Sigmoid colon (tissue), 7 donors: ENCODE data around the gene PLEKHG3. TPM values are rescaled to one million over a fixed set of nuclear protein-coding genes. Genes with fewer than 3 reads are reported as not detected.

Experiments used
- DNase-seq: peaks from one replicate; pipeline ENCODE4 v3.0.0-alpha.2; 2019
- H3K27ac ChIP-seq, 4 donors: fragments of 200-600 bp; sonication (generic); one replicate each; pipeline ENCODE4 v1.5.1; 2016 to 2019; ENCODE audit warnings: mild to moderate bottlenecking in 1 of 4
- H3K27me3 ChIP-seq, 3 donors: fragments of 200-600 bp; sonication (generic); one replicate each; pipeline ENCODE4 v1.5.1; 2019; ENCODE audit warnings: mild to moderate bottlenecking in 1 of 3
- H3K36me3 ChIP-seq, 4 donors: fragments of 200-600 bp; sonication (generic); one replicate each; pipeline ENCODE4 v1.5.1; 2016 to 2019
- H3K4me1 ChIP-seq, 4 donors: fragments of 200-600 bp; sonication (generic); one replicate each; pipeline ENCODE4 v1.5.1; 2017 to 2019
- H3K4me3 ChIP-seq, 4 donors: fragments of 200-600 bp; sonication (generic); one replicate each; pipeline ENCODE4 v1.5.1; 2017 to 2019; ENCODE audit warnings: mild to moderate bottlenecking in 2 of 4, moderate library complexity in 1 of 4
- H3K9me3 ChIP-seq, 4 donors: fragments of 200-600 bp in 3 of 4; sonication (generic) in 3 of 4; one replicate each; pipeline versions ENCODE4 v1.5.1 to v1.6.1; 2013 to 2019
- CTCF ChIP-seq, 4 experiments: fragments of 450-650 bp in 3 of 4; fragments of 200-600 bp in 1 of 4; IDR thresholded peaks; one replicate each; pipeline ENCODE4 v1.5.1; 2016 to 2019; ENCODE audit warnings: antibody characterized with exemption in 4 of 4, mild to moderate bottlenecking in 3 of 4, moderate library complexity in 2 of 4
- EP300 ChIP-seq, 4 donors: sonication (generic); formaldehyde crosslinking; IDR thresholded peaks; one replicate each; pipeline ENCODE4 v1.6.1; 2017; ENCODE audit warnings: antibody characterized with exemption in 4 of 4
- POLR2A ChIP-seq, 2 donors: fragments of 450-650 bp; IDR thresholded peaks; one replicate each; pipeline ENCODE4 v1.6.1; 2016; ENCODE audit warnings: antibody characterized with exemption in 2 of 2, mild to moderate bottlenecking in 2 of 2, moderate library complexity in 2 of 2
- POLR2AphosphoS5 ChIP-seq, 4 donors: sonication (generic); formaldehyde crosslinking; IDR thresholded peaks; one replicate each; pipeline ENCODE4 v1.6.1; 2017; ENCODE audit warnings: antibody characterized with exemption in 4 of 4
- WGBS, 2 donors: extraction: QIAGEN DNeasy Blood & Tissue Kit; methylation state at CpG; one replicate each; pipeline ENCODE4 v1.1.7; 2013; 5-methylcytosine and 5-hydroxymethylcytosine counted together
- intact Hi-C: fragments of 100-400 bp; cut with DNase I; formaldehyde crosslinking; loops from one replicate; pipeline ENCODE4 v1.15.1; 2023
- polyA plus RNA-seq, 3 donors: library from polyadenylated mRNA; stranded (reverse); fragments of 200-250 nt; gene quantifications; one replicate each; pipeline ENCODE4 v1.2.3, GENCODE V29; 2013
- total RNA-seq, 4 donors: library from RNA; depleted of rRNA; stranded (reverse); fragments of >200 nt; gene quantifications; one replicate each; pipeline ENCODE4 v1.1.0, GENCODE V29; 2016
- donor health status: healthy with polysubstance abuse.
- donor health status: Bipolar disorder and iron deficiency.
- donor health status: healthy.

The PLEKHG3 gene
- total and polyA plus RNA-seq, 7 donors, result 16.9 to 67.9 (median 34.4) TPM

GRCh38 chr14:64659366-64659765 lies 44.9 kb upstream of the PLEKHG3 start:
- 88% methylated on average over 5 of the region's 5 CpGs for WGBS, 2 donors
- no peaks in the 10 kb centered on the region for H3K27me3 ChIP-seq
- no peak overlapping the region for H3K4me3 ChIP-seq
- no peak for TF ChIP-seq CTCF (IDR thresholded peaks at IDR 0.05)
- no peak for TF ChIP-seq POLR2AphosphoS5 (IDR thresholded peaks at IDR 0.05)
- no peak for TF ChIP-seq POLR2A (IDR thresholded peaks at IDR 0.05)
- no peak for TF ChIP-seq EP300 (IDR thresholded peaks at IDR 0.05)
- DNase-seq, result no peak
- intact Hi-C loops, result no loop called here
- H3K4me1 ChIP-seq, result peaks cover 0 to 20% (median 16%) of the 10 kb centered on the region in 4 donors
- no peaks in the 10 kb centered on the region for H3K36me3 ChIP-seq
- H3K9me3 ChIP-seq, result no peaks in the 10 kb centered on the region
- H3K27ac ChIP-seq, result no peak overlapping the region

- intact Hi-C loops, result no loop called here
- no peak for DNase-seq
- TF ChIP-seq EP300 (IDR thresholded peaks at IDR 0.05) (no peak), CTCF (IDR thresholded peaks at IDR 0.05) (no peak), POLR2A (IDR thresholded peaks at IDR 0.05) (no peak), POLR2AphosphoS5 (IDR thresholded peaks at IDR 0.05) (no peak)
- H3K27me3 ChIP-seq, result no peaks in the 10 kb centered on the region
- H3K36me3 ChIP-seq, result no peaks in the 10 kb centered on the region
- no peak overlapping the region for H3K4me3 ChIP-seq
- H3K27ac ChIP-seq, result no peak overlapping the region
- H3K4me1 ChIP-seq, result peaks cover 0 to 4% (median 0%) of the 10 kb centered on the region in 4 donors
- no peaks in the 10 kb centered on the region for H3K9me3 ChIP-seq
- WGBS, 2 donors, result 44 to 73% methylated on average over 6 of the region's 6 CpGs
Measured at GRCh38 chr14:64663174-64663573, 41.0 kb upstream of the PLEKHG3 start.

- Histone ChIP-seq H3K36me3 (no peaks in the 10 kb centered on the region), H3K9me3 (no peaks in the 10 kb centered on the region), H3K4me3 (no peak overlapping the region), H3K4me1 (peaks cover 0 to 20% (median 11%) of the 10 kb centered on the region in 4 donors), H3K27me3 (peaks cover 0 to 2% (median 0%) of the 10 kb centered on the region in 3 donors), H3K27ac (peak overlapping the region in 1 of 4 donors; percentile 49)
- intact Hi-C loops, result loop anchor here (5.0 to 10.0 kb wide), 2 partner anchors 76 to 243 kb away; partner anchors contain the start of gene CHURC1
- TF ChIP-seq CTCF (IDR thresholded peaks at IDR 0.05) (peak; percentile 66 to 87 (median 71)), POLR2A (IDR thresholded peaks at IDR 0.05) (no peak), POLR2AphosphoS5 (IDR thresholded peaks at IDR 0.05) (no peak), EP300 (IDR thresholded peaks at IDR 0.05) (no peak)
- no peak for DNase-seq
- WGBS, 2 donors, result 3 to 15% methylated on average over 3 of the region's 3 CpGs
Measured at GRCh38 chr14:64671591-64671990, 32.6 kb upstream of the PLEKHG3 start.

- Histone ChIP-seq H3K9me3 (no peaks in the 10 kb centered on the region), H3K36me3 (no peaks in the 10 kb centered on the region), H3K4me1 (peaks cover 0 to 20% (median 11%) of the 10 kb centered on the region in 4 donors), H3K27me3 (peaks cover 0 to 2% (median 0%) of the 10 kb centered on the region in 3 donors), H3K4me3 (no peak overlapping the region), H3K27ac (peak overlapping the region in 2 of 4 donors; percentile 46 to 49)
- DNase-seq, result no peak
- intact Hi-C loops, result loop anchor here (5.0 to 10.0 kb wide), 2 partner anchors 74 to 241 kb away; partner anchors contain the start of gene CHURC1
- no peak for TF ChIP-seq POLR2AphosphoS5 (IDR thresholded peaks at IDR 0.05)
- no peak for TF ChIP-seq EP300 (IDR thresholded peaks at IDR 0.05)
- TF ChIP-seq CTCF (IDR thresholded peaks at IDR 0.05), result no peak
- no peak for TF ChIP-seq POLR2A (IDR thresholded peaks at IDR 0.05)
- 90 to 93% methylated on average over 8 of the region's 8 CpGs for WGBS, 2 donors
Measured at GRCh38 chr14:64673316-64673715, 30.9 kb upstream of the PLEKHG3 start.

- peak overlapping the region in 1 of 4 donors; percentile 49 for H3K27ac ChIP-seq
- WGBS, 2 donors, result 45 to 78% methylated on average over 6 of the region's 6 CpGs
- no peak for DNase-seq
- no peaks in the 10 kb centered on the region for H3K36me3 ChIP-seq
- H3K9me3 ChIP-seq, result no peaks in the 10 kb centered on the region
- no peak overlapping the region for H3K4me3 ChIP-seq
- intact Hi-C loops, result loop anchor here (5.0 to 10.0 kb wide), 2 partner anchors 74 to 241 kb away; partner anchors contain the start of gene CHURC1
- H3K4me1 ChIP-seq, result peaks cover 0 to 20% (median 11%) of the 10 kb centered on the region in 4 donors
- TF ChIP-seq EP300 (IDR thresholded peaks at IDR 0.05), result no peak
- no peak for TF ChIP-seq CTCF (IDR thresholded peaks at IDR 0.05)
- no peak for TF ChIP-seq POLR2A (IDR thresholded peaks at IDR 0.05)
- no peak for TF ChIP-seq POLR2AphosphoS5 (IDR thresholded peaks at IDR 0.05)
- H3K27me3 ChIP-seq, result peaks cover 0 to 2% (median 0%) of the 10 kb centered on the region in 3 donors
Measured at GRCh38 chr14:64673748-64674147, 30.5 kb upstream of the PLEKHG3 start.
